ENCODE data around the gene ADCYAP1R1. TPM values are rescaled to one million over a fixed set of nuclear protein-coding genes. Genes with fewer than 3 reads are reported as not detected.

The ADCYAP1R1 gene
- total RNA-seq, 1 experiment from 2014 or later = 8.9 TPM

DNA sequence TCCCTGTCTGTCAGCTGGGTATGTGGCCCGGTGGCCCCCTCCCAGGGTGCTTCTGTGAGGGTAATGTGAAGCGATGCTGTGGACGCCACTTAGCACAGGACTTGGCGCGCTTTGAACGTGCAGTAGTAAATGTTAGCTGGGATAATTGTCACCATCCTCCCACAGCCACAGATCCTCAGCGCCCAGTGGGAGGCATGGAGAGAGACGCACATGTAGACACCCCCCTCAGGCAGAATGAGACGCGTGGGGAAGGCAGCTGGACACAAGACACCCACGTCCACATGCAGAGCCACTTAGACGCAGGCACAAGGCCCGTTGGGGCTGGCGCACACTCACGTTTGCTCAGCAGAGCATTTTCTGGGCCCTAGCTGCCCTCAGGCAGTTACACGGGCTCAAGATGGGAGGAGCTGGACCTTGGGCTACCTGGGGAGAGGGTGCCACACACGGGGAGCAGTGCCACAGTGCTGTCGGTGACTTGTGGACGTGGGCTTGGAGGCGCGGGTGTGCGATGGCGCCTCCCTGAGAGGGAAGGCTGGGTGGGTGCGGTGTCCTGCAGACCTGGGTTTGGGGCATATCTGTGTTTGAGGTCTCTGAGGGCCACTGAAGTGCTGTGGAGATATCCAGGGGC lies 26.4 kb downstream of the ADCYAP1R1 start:
- Histone ChIP-seq H2BK12ac (ENCODE audit: insufficient read length, low read depth, low read length) (no peak overlapping the region), H3K4me2 (ENCODE audit: insufficient read depth, insufficient read length, low read length) (no peak overlapping the region), H3K4ac (ENCODE audit: low read depth, low read length) (no peak overlapping the region), H4K8ac (replicated peaks; ENCODE audit: insufficient read length, low read depth, low read length) (no peak overlapping the region), H3K23ac (ENCODE audit: insufficient read length, low read depth, low read length) (no peak overlapping the region), H3K18ac (ENCODE audit: insufficient read length, low read depth, low read length) (no peak overlapping the region), H3K27me3 (ENCODE audit: insufficient read depth, low read length) (no peaks in the 10 kb centered on the region), H2BK15ac (ENCODE audit: low read depth, low read length) (no peak overlapping the region), H4K20me1 (ENCODE audit: control insufficient read depth, insufficient read depth, insufficient read length) (no peaks in the 10 kb centered on the region), H2BK120ac (ENCODE audit: low read depth, low read length, poor library complexity, severe bottlenecking) (no peak overlapping the region), H3T11ph (ENCODE audit: low read length) (no peak overlapping the region), H3K79me2 (ENCODE audit: insufficient read depth, low read length) (no peaks in the 10 kb centered on the region), H2BK5ac (ENCODE audit: insufficient read length, low read length) (no peak overlapping the region), H3K9ac (ENCODE audit: extremely low read depth, insufficient read length, low read length) (no peak overlapping the region), H2BK20ac (ENCODE audit: low read depth, low read length, poor library complexity, severe bottlenecking) (no peak overlapping the region), H3K9me3 (ENCODE audit: control insufficient read depth, low read depth, low read length) (no peaks in the 10 kb centered on the region), H4K5ac (ENCODE audit: insufficient read length, low read depth, low read length) (no peak overlapping the region), H4K91ac (ENCODE audit: insufficient read length, low read depth, low read length) (no peak overlapping the region), H2AFZ (ENCODE audit: low read length) (no peak overlapping the region), H3K56ac (ENCODE audit: insufficient read length, low read depth, low read length) (no peak overlapping the region), H3K4me1 (ENCODE audit: insufficient read depth, low read length) (no peaks in the 10 kb centered on the region), H3K79me1 (ENCODE audit: insufficient read depth, low read depth, low read length, poor library complexity, severe bottlenecking) (no peaks in the 10 kb centered on the region), H3K23me2 (ENCODE audit: insufficient read length, low read depth, low read length, poor library complexity, severe bottlenecking) (no peaks in the 10 kb centered on the region), H3K14ac (ENCODE audit: insufficient read depth, low read length) (no peak overlapping the region; the same call in 1 of the 2 replicates), H2AK5ac (ENCODE audit: insufficient read length, low read length) (no peak overlapping the region), H3K27ac (ENCODE audit: insufficient read length, low read depth, low read length) (no peak overlapping the region)
- Mint-ChIP-seq H3K4me1 (peaks cover 5 to 6% of the 10 kb centered on the region in 2 experiments; a peak in 3 of 4 replicates), H3K27ac (no peak overlapping the region; a peak in 1 of 7 replicates), H3K27me3 (ENCODE audit: low read depth) (peaks cover 5% of the 10 kb centered on the region), H3K9me3 (no peaks in the 10 kb centered on the region; a peak in 1 of 5 replicates), H3K36me3 (ENCODE audit: insufficient read depth in 1 of 3, low read depth in 3 of 3) (peaks cover 0 to 7% (median 2%) of the 10 kb centered on the region in 3 experiments; a peak in 3 of 7 replicates), H3K4me3 (no peak overlapping the region)
- DNase-seq = no peak
- TF ChIP-seq, protein P1, sequence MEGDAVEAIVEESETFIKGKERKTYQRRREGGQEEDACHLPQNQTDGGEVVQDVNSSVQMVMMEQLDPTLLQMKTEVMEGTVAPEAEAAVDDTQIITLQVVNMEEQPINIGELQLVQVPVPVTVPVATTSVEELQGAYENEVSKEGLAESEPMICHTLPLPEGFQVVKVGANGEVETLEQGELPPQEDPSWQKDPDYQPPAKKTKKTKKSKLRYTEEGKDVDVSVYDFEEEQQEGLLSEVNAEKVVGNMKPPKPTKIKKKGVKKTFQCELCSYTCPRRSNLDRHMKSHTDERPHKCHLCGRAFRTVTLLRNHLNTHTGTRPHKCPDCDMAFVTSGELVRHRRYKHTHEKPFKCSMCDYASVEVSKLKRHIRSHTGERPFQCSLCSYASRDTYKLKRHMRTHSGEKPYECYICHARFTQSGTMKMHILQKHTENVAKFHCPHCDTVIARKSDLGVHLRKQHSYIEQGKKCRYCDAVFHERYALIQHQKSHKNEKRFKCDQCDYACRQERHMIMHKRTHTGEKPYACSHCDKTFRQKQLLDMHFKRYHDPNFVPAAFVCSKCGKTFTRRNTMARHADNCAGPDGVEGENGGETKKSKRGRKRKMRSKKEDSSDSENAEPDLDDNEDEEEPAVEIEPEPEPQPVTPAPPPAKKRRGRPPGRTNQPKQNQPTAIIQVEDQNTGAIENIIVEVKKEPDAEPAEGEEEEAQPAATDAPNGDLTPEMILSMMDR (conservative IDR thresholded peaks at IDR 0.05) = no peak
- WGBS (ENCODE audit: extremely low coverage, insufficient read length, low lambda C conversion rate) = no CpG with 5 or more reads among the region's 24 CpGs
